Measurements from ENCODE around the gene ARG2. TPM values are rescaled to one million over a fixed set of nuclear protein-coding genes. Genes with fewer than 3 reads are reported as not detected.

The ARG2 gene
- total and polyA plus RNA-seq, 9 of the 15 experiments (the other 6 are each of a cell fraction or from before 2014, with no cell fraction given), result 6.2 to 75.0 (median 17.8) TPM

DNA sequence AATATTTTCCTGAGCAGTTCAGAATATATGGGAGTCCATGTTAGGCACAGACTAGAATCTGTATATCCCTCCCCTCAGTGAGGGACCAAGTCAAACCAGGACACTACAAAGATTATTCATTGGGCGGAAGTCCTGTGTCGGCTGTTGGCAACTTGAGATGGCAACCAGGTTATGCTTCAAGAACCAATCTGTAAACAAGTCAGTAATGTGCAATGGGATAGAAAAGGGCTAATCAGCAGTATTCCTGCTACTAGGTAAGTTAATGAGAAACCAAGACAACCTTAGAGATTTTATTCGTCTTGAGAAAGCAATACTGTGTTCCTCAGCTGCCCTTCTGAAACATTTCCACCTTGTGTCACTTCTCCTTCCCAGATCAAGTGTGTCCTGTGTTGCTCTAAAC, 26.4 kb downstream of the ARG2 start:
- Histone ChIP-seq H2AFZ (ENCODE audit: low read depth, low read length) (no peak overlapping the region), H3K79me2 (ENCODE audit: control insufficient read depth, insufficient read depth, low read length) (no peaks in the 10 kb centered on the region), H3K9me3 (replicated peaks; ENCODE audit: control insufficient read depth, insufficient read depth, low read depth, low read length) (no peaks in the 10 kb centered on the region), H3K9ac (ENCODE audit: insufficient read depth in 1 of 2, low read depth in 2 of 2, low read length in 2 of 2) (no peak overlapping the region), H3K9me1 (ENCODE audit: control insufficient read depth, insufficient read depth, low read length) (no peaks in the 10 kb centered on the region), H3K4me1 (replicated peaks in 1 of 2; ENCODE audit: control insufficient read depth in 2 of 2, insufficient read depth in 2 of 2, low read length in 2 of 2) (peaks cover 0 to 16% of the 10 kb centered on the region in 2 experiments; a peak in 3 of 5 replicates), H3K36me3 (ENCODE audit: control insufficient read depth, insufficient read depth, low read length) (peaks cover 58% of the 10 kb centered on the region), H3K27me3 (ENCODE audit: control insufficient read depth in 2 of 2, insufficient read depth in 2 of 2, low read length in 2 of 2) (no peaks in the 10 kb centered on the region), H3K4me3 (no peak overlapping the region), H4K20me1 (replicated peaks; ENCODE audit: control insufficient read depth, insufficient read depth, low read length) (no peaks in the 10 kb centered on the region), H3K4me2 (ENCODE audit: insufficient read depth, low read length) (no peak overlapping the region), H3K27ac (ENCODE audit: extremely low read depth, low read depth, low read length) (no peak overlapping the region)
- no TSS peak for BruUV-seq (replicated peaks)
- ChIA-PET CTCF (ENCODE audit: low intra/inter-chr PET ratio) (no interaction called here), POLR2A (no interaction called here)
- intact Hi-C loops (cut with micrococcal nuclease), result no loop called here
- 84% methylated on average over 3 of the region's 3 CpGs for WGBS (ENCODE audit: insufficient coverage, low coverage, missing lambda C conversion rate)
- in situ Hi-C loops (cut with MboI), result no loop called here
- ATAC-seq (no peak), DNase-seq (ENCODE audit: extremely low read depth in 1 of 4, low spot score in 3 of 4) (no peak), FAIRE-seq (no peak)
- peak; percentile 17; the same call in 1 of the 2 replicates for TF ChIP-seq ZNF316 (IDR thresholded peaks at IDR 0.05)
- TF ChIP-seq, protein P1, sequence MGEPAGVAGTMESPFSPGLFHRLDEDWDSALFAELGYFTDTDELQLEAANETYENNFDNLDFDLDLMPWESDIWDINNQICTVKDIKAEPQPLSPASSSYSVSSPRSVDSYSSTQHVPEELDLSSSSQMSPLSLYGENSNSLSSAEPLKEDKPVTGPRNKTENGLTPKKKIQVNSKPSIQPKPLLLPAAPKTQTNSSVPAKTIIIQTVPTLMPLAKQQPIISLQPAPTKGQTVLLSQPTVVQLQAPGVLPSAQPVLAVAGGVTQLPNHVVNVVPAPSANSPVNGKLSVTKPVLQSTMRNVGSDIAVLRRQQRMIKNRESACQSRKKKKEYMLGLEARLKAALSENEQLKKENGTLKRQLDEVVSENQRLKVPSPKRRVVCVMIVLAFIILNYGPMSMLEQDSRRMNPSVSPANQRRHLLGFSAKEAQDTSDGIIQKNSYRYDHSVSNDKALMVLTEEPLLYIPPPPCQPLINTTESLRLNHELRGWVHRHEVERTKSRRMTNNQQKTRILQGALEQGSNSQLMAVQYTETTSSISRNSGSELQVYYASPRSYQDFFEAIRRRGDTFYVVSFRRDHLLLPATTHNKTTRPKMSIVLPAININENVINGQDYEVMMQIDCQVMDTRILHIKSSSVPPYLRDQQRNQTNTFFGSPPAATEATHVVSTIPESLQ (CRISPR knock-in tag; IDR thresholded peaks at IDR 0.05), result no peak

- POLR2A ChIA-PET, result no interaction called here
- Histone ChIP-seq H4K20me1 (replicated peaks; ENCODE audit: control insufficient read depth, insufficient read depth, low read length) (no peaks in the 10 kb centered on the region), H3K9me3 (replicated peaks; ENCODE audit: control insufficient read depth, insufficient read depth, low read depth, low read length) (no peaks in the 10 kb centered on the region), H3K4me3 (no peak overlapping the region), H3K79me2 (ENCODE audit: control insufficient read depth, insufficient read depth, low read length) (no peaks in the 10 kb centered on the region), H3K36me3 (ENCODE audit: control insufficient read depth, insufficient read depth, low read length) (peaks cover 85% of the 10 kb centered on the region), H3K4me1 (replicated peaks in 1 of 2; ENCODE audit: control insufficient read depth in 2 of 2, insufficient read depth in 2 of 2, low read length in 2 of 2) (no peaks in the 10 kb centered on the region), H3K27ac (ENCODE audit: extremely low read depth, low read depth, low read length) (no peak overlapping the region), H3K4me2 (ENCODE audit: insufficient read depth, low read length) (no peak overlapping the region), H3K9me1 (ENCODE audit: control insufficient read depth, insufficient read depth, low read length) (no peaks in the 10 kb centered on the region), H2AFZ (ENCODE audit: low read depth, low read length) (no peak overlapping the region), H3K9ac (ENCODE audit: insufficient read depth in 1 of 2, low read depth in 2 of 2, low read length in 2 of 2) (no peak overlapping the region), H3K27me3 (ENCODE audit: control insufficient read depth in 2 of 2, insufficient read depth in 2 of 2, low read length in 2 of 2) (no peaks in the 10 kb centered on the region)
- BruUV-seq (replicated peaks), result no TSS peak
- DNase-seq (ENCODE audit: extremely low read depth in 1 of 4, low spot score in 3 of 4) (no peak), FAIRE-seq (no peak), ATAC-seq (no peak)
- in situ Hi-C loops (cut with MboI), result no loop called here
- intact Hi-C loops (cut with micrococcal nuclease), result no loop called here
- 100% methylated on average over 1 of the region's 1 CpG for WGBS (ENCODE audit: insufficient coverage, low coverage, missing lambda C conversion rate)
- CTCF ChIA-PET (ENCODE audit: low intra/inter-chr PET ratio), result no interaction called here
- no peak for TF ChIP-seq U2AF1 (optimal IDR thresholded peaks at IDR 0.05; ENCODE audit: low read depth, low read length)
- no peak for TF ChIP-seq PKNOX1 (IDR thresholded peaks at IDR 0.05)
- no peak for TF ChIP-seq CHCHD3 (CRISPR knock-in tag; IDR thresholded peaks at IDR 0.05)
- no peak for TF ChIP-seq DEAF1 (CRISPR knock-in tag; IDR thresholded peaks at IDR 0.05)
- TF ChIP-seq FOXJ2 (tag; IDR thresholded peaks at IDR 0.05), result no peak
- TF ChIP-seq TFE3 (CRISPR knock-in tag; IDR thresholded peaks at IDR 0.05), result no peak
- TF ChIP-seq POLR2B (IDR thresholded peaks at IDR 0.05; ENCODE audit: low read depth, partially characterized antibody), result no peak
Measured at GRCh38 chr14:67650151-67650550, 30.4 kb downstream of the ARG2 start.
